Prostate gland (tissue), 2 donors: ENCODE data around the gene UFD1. TPM values are rescaled to one million over a fixed set of nuclear protein-coding genes. Genes with fewer than 3 reads are reported as not detected.

Source experiments
- DNase-seq: peaks from one replicate; pipeline ENCODE4 v3.0.0-alpha.2; 2019; ENCODE audit warnings: low spot score
- H3K27ac ChIP-seq, 2 donors: fragments of 200-600 bp; sonication (generic); 2 replicates each; pipeline ENCODE4 v1.5.1; 2017 to 2019
- H3K27me3 ChIP-seq: fragments of 200-600 bp; sonication (generic); replicated peaks from 2 replicates; pipeline ENCODE4 v1.5.1; 2019; ENCODE audit not compliant: insufficient read depth
- H3K36me3 ChIP-seq, 2 donors: fragments of 200-600 bp; sonication (generic); 1 replicate in 1 of 2; 2 replicates in 1 of 2; pipeline versions ENCODE4 v1.5.1 to v1.8.1; 2017 to 2019
- H3K4me1 ChIP-seq: fragments of 200-600 bp; sonication (generic); replicated peaks from 2 replicates; pipeline ENCODE4 v1.5.1; 2019
- H3K4me3 ChIP-seq, 2 donors: fragments of 200-600 bp; sonication (generic); 2 replicates each; pipeline ENCODE4 v1.5.1; 2017 to 2019
- H3K9me3 ChIP-seq: fragments of 200-600 bp; sonication (generic); 2 replicates; pipeline ENCODE4 v1.5.1; 2017
- POLR2A ChIP-seq: fragments of 450-650 bp; IDR thresholded peaks from one replicate; pipeline ENCODE4 v1.6.1; 2016; ENCODE audit warnings: antibody characterized with exemption, mild to moderate bottlenecking
- POLR2AphosphoS5 ChIP-seq: sonication (generic); formaldehyde crosslinking; IDR thresholded peaks from one replicate; pipeline ENCODE4 v1.6.1; 2017; ENCODE audit warnings: antibody characterized with exemption
- WGBS: methylation state at CpG from one replicate; pipeline ENCODE4 v1.1.5; 2018; 5-methylcytosine and 5-hydroxymethylcytosine counted together
- intact Hi-C: fragments of 100-400 bp; cut with DNase I; formaldehyde crosslinking; loops from one replicate; pipeline ENCODE4 v1.14.2; 2022
- total RNA-seq, 2 donors: library from RNA; depleted of rRNA; stranded (reverse); fragments of >200 nt; gene quantifications; one replicate each; pipeline ENCODE4 v1.1.0, GENCODE V29; 2016
- TF ChIP-seq, protein P1 (sequence below), 4 experiments: fragments of 200-600 bp in 2 of 4; fragments of 450-650 bp in 2 of 4; sonication (generic) in 2 of 4; IDR thresholded peaks; 1 replicate in 3 of 4; 2 replicates in 1 of 4; pipeline ENCODE4 v1.5.1; 2016 to 2019; ENCODE audit warnings: antibody characterized with exemption in 4 of 4, mild to moderate bottlenecking in 2 of 4, moderate library complexity in 2 of 4

UFD1 gene
- total RNA-seq, 2 donors from 2014 or later: 29.9 to 38.2 TPM

DNA sequence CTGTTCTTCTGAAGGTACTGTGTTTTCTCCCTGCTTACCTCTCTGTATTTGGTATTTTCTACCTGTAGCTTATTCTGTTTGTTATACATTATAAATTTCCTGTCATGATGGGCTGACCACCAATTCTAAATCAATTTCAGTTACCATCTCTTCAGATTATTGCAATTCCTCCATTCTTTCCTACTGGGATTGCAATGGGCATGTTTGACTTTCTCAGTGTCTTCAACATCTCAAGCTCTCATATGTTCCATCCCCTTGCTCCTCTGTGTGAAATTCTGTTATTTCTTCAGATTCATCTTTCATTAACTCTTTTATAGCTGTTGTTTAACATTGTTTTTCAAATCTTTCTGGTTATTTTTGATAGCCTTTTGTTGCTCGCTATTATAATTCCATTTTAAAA is 16.0 kb downstream of the UFD1 start:
- Histone ChIP-seq H3K4me3 (no peak overlapping the region), H3K27ac (no peak overlapping the region), H3K9me3 (no peaks in the 10 kb centered on the region), H3K27me3 (no peaks in the 10 kb centered on the region), H3K4me1 (no peaks in the 10 kb centered on the region), H3K36me3 (peaks cover 17 to 22% of the 10 kb centered on the region in 2 donors)
- intact Hi-C loops: no loop called here
- WGBS: 96% methylated on average over 1 of the region's 1 CpG
- TF ChIP-seq POLR2A (no peak), POLR2AphosphoS5 (no peak)
- TF ChIP-seq, protein P1, sequence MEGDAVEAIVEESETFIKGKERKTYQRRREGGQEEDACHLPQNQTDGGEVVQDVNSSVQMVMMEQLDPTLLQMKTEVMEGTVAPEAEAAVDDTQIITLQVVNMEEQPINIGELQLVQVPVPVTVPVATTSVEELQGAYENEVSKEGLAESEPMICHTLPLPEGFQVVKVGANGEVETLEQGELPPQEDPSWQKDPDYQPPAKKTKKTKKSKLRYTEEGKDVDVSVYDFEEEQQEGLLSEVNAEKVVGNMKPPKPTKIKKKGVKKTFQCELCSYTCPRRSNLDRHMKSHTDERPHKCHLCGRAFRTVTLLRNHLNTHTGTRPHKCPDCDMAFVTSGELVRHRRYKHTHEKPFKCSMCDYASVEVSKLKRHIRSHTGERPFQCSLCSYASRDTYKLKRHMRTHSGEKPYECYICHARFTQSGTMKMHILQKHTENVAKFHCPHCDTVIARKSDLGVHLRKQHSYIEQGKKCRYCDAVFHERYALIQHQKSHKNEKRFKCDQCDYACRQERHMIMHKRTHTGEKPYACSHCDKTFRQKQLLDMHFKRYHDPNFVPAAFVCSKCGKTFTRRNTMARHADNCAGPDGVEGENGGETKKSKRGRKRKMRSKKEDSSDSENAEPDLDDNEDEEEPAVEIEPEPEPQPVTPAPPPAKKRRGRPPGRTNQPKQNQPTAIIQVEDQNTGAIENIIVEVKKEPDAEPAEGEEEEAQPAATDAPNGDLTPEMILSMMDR (IDR thresholded peaks at IDR 0.05): no peak
- no peak for DNase-seq

DNA sequence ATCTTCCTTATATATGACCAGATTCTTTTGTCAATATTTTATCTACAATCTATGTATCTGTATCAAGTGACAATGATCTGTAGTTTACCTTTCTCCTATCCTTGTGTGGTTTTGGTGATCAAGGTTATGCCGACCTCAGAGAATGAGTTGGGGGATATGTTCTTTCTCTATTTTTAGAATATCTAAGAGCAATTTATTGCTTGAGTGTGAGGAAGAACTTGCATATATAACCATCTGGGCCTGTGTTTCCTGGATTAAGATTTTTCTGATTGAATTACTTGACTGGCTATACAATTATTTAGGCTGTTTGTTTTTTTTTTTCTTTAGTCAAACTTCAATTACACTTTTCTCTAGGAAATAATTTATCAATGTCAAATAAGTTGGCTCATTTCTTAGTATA is 17.5 kb downstream of the UFD1 start:
- TF ChIP-seq POLR2A (no peak), POLR2AphosphoS5 (no peak)
- TF ChIP-seq, protein P1 (IDR thresholded peaks at IDR 0.05): no peak
- WGBS: 95% methylated on average over 1 of the region's 1 CpG
- intact Hi-C loops: no loop called here
- Histone ChIP-seq H3K4me3 (no peak overlapping the region), H3K27me3 (no peaks in the 10 kb centered on the region), H3K4me1 (no peaks in the 10 kb centered on the region), H3K27ac (no peak overlapping the region), H3K9me3 (no peaks in the 10 kb centered on the region), H3K36me3 (peaks cover 13% of the 10 kb centered on the region in 2 donors)
- DNase-seq: no peak

DNA sequence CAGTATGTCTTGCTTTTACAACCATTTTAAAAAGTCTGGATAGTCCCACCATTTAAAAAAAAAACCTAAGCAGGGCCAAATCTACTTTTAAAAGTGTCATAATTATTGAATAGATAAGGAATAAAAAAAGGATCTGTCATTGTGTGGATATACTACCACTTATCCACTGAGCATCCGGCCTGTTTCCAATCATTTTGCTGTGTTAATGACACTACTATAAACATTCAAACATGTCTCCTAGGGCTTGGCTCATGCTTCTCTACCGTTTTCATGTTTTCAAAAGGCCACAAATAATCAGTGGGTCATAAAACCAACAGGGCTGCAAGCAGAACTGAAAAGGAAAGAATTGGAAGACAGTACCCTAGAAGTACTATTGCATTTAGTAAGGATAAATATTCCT is 19.0 kb downstream of the UFD1 start:
- intact Hi-C loops: no loop called here
- DNase-seq: no peak
- WGBS: 68% methylated on average over 2 of the region's 2 CpGs
- Histone ChIP-seq H3K4me3 (no peak overlapping the region), H3K4me1 (no peaks in the 10 kb centered on the region), H3K27me3 (no peaks in the 10 kb centered on the region), H3K9me3 (no peaks in the 10 kb centered on the region), H3K36me3 (peaks cover 17 to 18% of the 10 kb centered on the region in 2 donors), H3K27ac (no peak overlapping the region)
- no peak for TF ChIP-seq POLR2AphosphoS5
- no peak for TF ChIP-seq POLR2A
- TF ChIP-seq, protein P1 (IDR thresholded peaks at IDR 0.05): no peak

DNA sequence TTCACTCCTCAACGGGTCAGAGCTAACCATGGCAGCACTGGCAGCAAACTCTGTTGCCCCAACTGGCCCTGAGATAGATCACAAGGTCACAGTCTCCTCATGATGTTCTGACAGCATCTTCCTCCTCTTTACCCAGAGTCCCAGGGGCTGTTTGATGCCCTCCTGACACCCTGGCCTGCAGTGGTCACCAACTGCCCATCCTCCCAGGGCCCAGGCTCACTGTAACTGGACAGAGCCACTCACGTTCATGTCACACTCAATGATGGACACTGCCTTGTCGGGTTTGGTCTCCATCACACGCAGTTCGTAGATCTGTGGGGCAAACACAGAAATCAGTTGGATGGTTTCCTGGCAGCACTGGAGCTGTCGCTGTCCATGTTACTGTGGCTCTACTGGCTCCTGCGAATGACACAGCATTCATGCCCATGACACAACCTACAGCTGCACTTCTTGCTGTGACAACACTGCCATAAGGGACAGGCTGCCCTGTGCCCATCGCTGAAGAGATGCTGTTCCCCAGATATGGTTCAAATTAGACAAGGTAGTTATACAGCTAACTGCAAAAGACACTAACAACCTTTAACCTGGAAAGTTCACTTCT is 21.1 kb downstream of the UFD1 start:
- Histone ChIP-seq H3K9me3 (no peaks in the 10 kb centered on the region), H3K27me3 (no peaks in the 10 kb centered on the region), H3K4me1 (no peaks in the 10 kb centered on the region), H3K36me3 (peaks cover 8 to 14% of the 10 kb centered on the region in 2 donors), H3K27ac (no peak overlapping the region), H3K4me3 (no peak overlapping the region)
- 97% methylated on average over 8 of the region's 8 CpGs for WGBS
- intact Hi-C loops: no loop called here
- TF ChIP-seq, protein P1 (IDR thresholded peaks at IDR 0.05): no peak
- TF ChIP-seq POLR2AphosphoS5 (no peak), POLR2A (no peak)
- no peak for DNase-seq

DNA sequence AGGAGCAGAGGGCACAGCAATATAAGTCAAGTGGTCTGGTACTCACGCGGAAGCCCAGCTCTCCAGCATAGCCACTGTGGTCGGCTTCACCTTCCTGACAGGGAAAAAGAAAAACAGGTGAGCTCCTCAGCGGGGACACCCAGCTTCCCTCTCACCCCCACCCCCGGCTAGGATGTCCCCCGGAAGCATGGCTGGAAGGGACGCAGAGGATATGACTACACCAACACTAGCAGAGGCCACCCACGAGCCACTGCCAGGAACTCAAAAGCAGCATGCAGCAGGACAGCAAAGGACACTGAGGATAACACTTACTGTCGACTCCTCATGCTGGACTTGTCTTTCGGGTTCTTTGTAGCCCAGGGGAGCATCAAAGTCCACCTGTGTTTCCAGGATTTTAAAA is 22.5 kb downstream of the UFD1 start:
- intact Hi-C loops: no loop called here
- Histone ChIP-seq H3K9me3 (no peaks in the 10 kb centered on the region), H3K4me1 (no peaks in the 10 kb centered on the region), H3K27me3 (no peaks in the 10 kb centered on the region), H3K27ac (no peak overlapping the region), H3K4me3 (no peak overlapping the region), H3K36me3 (peaks cover 8 to 14% of the 10 kb centered on the region in 2 donors)
- WGBS: 91% methylated on average over 10 of the region's 10 CpGs
- TF ChIP-seq, protein P1 (IDR thresholded peaks at IDR 0.05): no peak
- no peak for TF ChIP-seq POLR2A
- TF ChIP-seq POLR2AphosphoS5: no peak
- no peak for DNase-seq
